Thyroid gland (tissue), 4 donors: ENCODE measurements around the gene TRIM37. TPM values are rescaled to one million over a fixed set of nuclear protein-coding genes. Genes with fewer than 3 reads are reported as not detected.

Experiments
- DNase-seq, 2 donors: peaks; one replicate each; pipeline ENCODE4 v3.0.0-alpha.2; 2019
- H3K27ac ChIP-seq, 3 donors: fragments of 200-600 bp; sonication (generic); 1 replicate in 2 of 3; 2 replicates in 1 of 3; pipeline ENCODE4 v1.5.1; 2016 to 2019; ENCODE audit warnings: mild to moderate bottlenecking in 1 of 3, moderate library complexity in 1 of 3
- H3K27me3 ChIP-seq: fragments of 200-600 bp; sonication (generic); one replicate; pipeline ENCODE4 v1.5.1; 2019
- H3K36me3 ChIP-seq, 2 donors: fragments of 200-600 bp; sonication (generic); one replicate each; pipeline ENCODE4 v1.5.1; 2016 to 2019
- H3K4me1 ChIP-seq, 2 donors: fragments of 200-600 bp; sonication (generic); one replicate each; pipeline ENCODE4 v1.5.1; 2017 to 2019
- H3K4me3 ChIP-seq, 3 donors: fragments of 200-600 bp; sonication (generic); replicated peaks in 1 of 3; 1 replicate in 2 of 3; 2 replicates in 1 of 3; pipeline ENCODE4 v1.5.1; 2016; ENCODE audit warnings: mild to moderate bottlenecking in 1 of 3
- H3K9me3 ChIP-seq: fragments of 200-600 bp; sonication (generic); one replicate; pipeline ENCODE4 v1.5.1; 2017
- POLR2A ChIP-seq, 2 donors: fragments of 450-650 bp; IDR thresholded peaks; one replicate each; pipeline ENCODE4 v1.6.1; 2017; ENCODE audit warnings: antibody characterized with exemption in 2 of 2, mild to moderate bottlenecking in 2 of 2, moderate library complexity in 1 of 2
- WGBS, 2 donors: methylation state at CpG; one replicate each; pipeline ENCODE4 v1.1.5; 2017; 5-methylcytosine and 5-hydroxymethylcytosine counted together
- intact Hi-C: fragments of 100-400 bp; cut with DNase I; formaldehyde crosslinking; loops from one replicate; pipeline ENCODE4 v1.15.1; 2023
- total RNA-seq, 4 donors: library from RNA; depleted of rRNA; stranded (reverse); fragments of >200 nt; gene quantifications; one replicate each; pipeline ENCODE4 v1.2.3, GENCODE V29; 2016
- TF ChIP-seq, protein P1 (sequence below), 6 experiments: fragments of 200-600 bp in 3 of 6; fragments of 450-650 bp in 3 of 6; sonication (generic) in 3 of 6; IDR thresholded peaks; one replicate each; pipeline ENCODE4 v1.5.1; 2016 to 2019; ENCODE audit warnings: antibody characterized with exemption in 6 of 6, mild to moderate bottlenecking in 2 of 6, inconsistent platforms in 1 of 6, moderate library complexity in 1 of 6

The TRIM37 gene
- total RNA-seq, 4 donors from 2014 or later, result 30.2 to 46.8 (median 34.2) TPM

DNA sequence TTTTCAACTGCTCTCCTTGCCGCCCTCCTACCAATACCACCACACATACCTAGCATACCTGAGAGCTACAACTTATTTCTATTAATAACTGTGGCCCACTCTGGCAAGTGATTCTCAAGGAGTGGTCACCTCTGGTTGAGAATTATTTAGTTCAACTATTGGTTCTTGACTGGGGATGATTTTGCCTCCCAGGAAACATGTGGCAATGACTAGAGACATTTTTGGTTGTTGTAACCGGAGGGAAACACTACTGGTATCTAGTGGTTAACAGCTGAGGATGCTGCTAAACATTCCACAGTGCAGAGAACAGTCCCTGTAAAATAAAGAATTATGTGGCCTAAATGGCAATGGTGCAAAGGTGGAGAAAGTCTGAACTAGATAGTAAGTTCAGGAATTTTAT lies 96.7 kb downstream of the TRIM37 start:
- WGBS, 2 donors, result 97 to 99% methylated on average over 2 of the region's 2 CpGs
- TF ChIP-seq POLR2A (IDR thresholded peaks at IDR 0.05), result no peak
- TF ChIP-seq, protein P1, sequence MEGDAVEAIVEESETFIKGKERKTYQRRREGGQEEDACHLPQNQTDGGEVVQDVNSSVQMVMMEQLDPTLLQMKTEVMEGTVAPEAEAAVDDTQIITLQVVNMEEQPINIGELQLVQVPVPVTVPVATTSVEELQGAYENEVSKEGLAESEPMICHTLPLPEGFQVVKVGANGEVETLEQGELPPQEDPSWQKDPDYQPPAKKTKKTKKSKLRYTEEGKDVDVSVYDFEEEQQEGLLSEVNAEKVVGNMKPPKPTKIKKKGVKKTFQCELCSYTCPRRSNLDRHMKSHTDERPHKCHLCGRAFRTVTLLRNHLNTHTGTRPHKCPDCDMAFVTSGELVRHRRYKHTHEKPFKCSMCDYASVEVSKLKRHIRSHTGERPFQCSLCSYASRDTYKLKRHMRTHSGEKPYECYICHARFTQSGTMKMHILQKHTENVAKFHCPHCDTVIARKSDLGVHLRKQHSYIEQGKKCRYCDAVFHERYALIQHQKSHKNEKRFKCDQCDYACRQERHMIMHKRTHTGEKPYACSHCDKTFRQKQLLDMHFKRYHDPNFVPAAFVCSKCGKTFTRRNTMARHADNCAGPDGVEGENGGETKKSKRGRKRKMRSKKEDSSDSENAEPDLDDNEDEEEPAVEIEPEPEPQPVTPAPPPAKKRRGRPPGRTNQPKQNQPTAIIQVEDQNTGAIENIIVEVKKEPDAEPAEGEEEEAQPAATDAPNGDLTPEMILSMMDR (IDR thresholded peaks at IDR 0.05), result no peak
- H3K27ac ChIP-seq, result no peak overlapping the region

DNA sequence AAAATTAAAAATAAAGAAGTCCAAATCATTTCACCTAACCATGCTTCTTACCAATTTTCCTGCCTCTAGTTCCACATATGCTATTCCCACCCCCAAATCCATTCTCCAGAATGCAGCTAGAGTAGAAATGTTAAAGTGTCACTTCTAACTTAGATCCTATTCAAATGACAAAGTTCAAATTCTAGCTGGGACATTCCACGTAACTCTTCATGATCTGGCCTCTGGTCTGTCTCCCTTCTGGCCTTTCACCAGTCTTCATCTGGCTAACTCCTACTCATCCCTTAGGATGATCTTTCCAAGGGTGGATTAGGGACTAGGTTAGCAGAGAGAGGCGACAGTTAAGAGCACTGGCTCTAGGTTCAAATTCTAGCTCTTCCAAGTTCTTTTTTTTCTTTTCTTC lies 97.9 kb downstream of the TRIM37 start:
- H3K4me1 ChIP-seq, result no peaks in the 10 kb centered on the region
- no peak overlapping the region for H3K27ac ChIP-seq
- TF ChIP-seq POLR2A (IDR thresholded peaks at IDR 0.05), result no peak
- TF ChIP-seq, protein P1 (IDR thresholded peaks at IDR 0.05), result no peak
- no peaks in the 10 kb centered on the region for H3K9me3 ChIP-seq
- intact Hi-C loops, result loop anchor here (5.0 kb wide), 1 partner anchor 421 kb away; no protein-coding TSS in a partner anchor
- no peaks in the 10 kb centered on the region for H3K27me3 ChIP-seq
- 98 to 99% methylated on average over 2 of the region's 2 CpGs for WGBS, 2 donors
- no peak for DNase-seq
- H3K4me3 ChIP-seq, result no peak overlapping the region
- H3K36me3 ChIP-seq, result peaks cover 0 to 7% of the 10 kb centered on the region in 2 donors

More for the DNA sequence above, 96.7 kb downstream of the TRIM37 start:
- Histone ChIP-seq H3K4me3 (no peak overlapping the region), H3K9me3 (no peaks in the 10 kb centered on the region), H3K27me3 (no peaks in the 10 kb centered on the region), H3K36me3 (peaks cover 0 to 7% of the 10 kb centered on the region in 2 donors), H3K4me1 (no peaks in the 10 kb centered on the region)
- intact Hi-C loops, result no loop called here
- no peak for DNase-seq

DNA sequence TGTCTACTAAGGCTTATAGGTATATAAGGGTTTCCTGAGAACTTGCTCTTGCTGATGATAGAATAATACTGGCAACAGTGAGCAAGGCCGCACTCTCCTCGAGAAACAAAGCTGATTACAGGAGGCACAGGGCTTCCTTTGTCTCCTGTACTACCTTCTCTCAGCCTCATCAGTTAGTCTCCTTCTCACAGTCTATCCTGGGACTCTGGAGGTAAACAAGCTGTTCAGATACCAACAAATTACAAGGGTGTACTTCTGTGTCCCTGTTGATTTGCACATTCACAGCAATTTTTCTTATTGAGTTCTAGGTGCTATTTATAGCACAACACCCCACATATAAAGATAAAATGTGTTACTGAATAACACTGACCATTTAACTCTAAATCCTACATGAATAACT lies 98.7 kb downstream of the TRIM37 start:
- Histone ChIP-seq H3K4me1 (no peaks in the 10 kb centered on the region), H3K4me3 (no peak overlapping the region), H3K27ac (no peak overlapping the region), H3K27me3 (no peaks in the 10 kb centered on the region), H3K9me3 (no peaks in the 10 kb centered on the region), H3K36me3 (peaks cover 0 to 6% of the 10 kb centered on the region in 2 donors)
- TF ChIP-seq, protein P1 (IDR thresholded peaks at IDR 0.05), result no peak
- TF ChIP-seq POLR2A (IDR thresholded peaks at IDR 0.05), result no peak
- intact Hi-C loops, result loop anchor here (5.0 kb wide), 1 partner anchor 421 kb away; no protein-coding TSS in a partner anchor
- DNase-seq, result no peak
- WGBS, 2 donors, result 84 to 85% methylated on average over 2 of the region's 2 CpGs

DNA sequence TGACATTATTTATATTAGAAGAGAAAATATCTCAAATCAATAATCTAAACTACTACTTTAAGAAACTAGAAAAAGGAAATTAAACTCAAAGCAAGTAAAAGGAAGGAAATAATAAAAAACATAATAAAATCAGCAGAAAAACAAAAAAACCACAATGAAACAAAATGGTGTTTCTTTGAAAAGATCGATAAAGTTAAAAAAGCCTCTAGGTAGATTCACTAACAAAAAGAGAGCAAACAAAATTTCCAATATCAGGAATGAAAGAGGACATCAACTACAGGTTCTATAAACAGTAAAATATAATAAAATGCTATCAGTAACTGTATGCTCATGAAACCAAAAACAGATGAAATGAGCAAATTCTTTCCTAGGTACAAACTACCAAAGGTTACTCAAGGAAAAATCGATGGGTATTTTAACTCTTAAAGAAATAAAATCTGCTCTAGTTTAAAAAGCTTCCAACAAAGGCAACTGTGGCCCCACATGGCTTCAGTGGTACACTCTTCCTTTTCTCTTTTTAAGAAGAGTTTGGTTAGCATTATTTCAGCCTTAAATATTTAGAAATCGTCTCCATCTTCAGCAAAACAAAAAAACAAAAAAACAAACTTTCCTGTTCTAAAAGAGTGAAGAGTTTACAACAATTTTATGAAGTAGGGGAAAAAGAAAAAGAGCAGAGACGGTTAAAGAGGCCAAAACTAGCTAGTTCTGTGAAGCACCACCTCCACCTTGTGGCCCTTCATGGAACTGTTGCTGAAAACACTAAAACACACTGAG lies 102.2 kb downstream of the TRIM37 start:
- Histone ChIP-seq H3K4me3 (no peak overlapping the region), H3K27me3 (no peaks in the 10 kb centered on the region), H3K36me3 (no peaks in the 10 kb centered on the region), H3K27ac (no peak overlapping the region), H3K4me1 (peaks cover 3 to 7% of the 10 kb centered on the region in 2 donors), H3K9me3 (no peaks in the 10 kb centered on the region)
- intact Hi-C loops, result loop anchor here (5.0 kb wide), 3 partner anchors 292 to 492 kb away; partner anchors contain the start of gene MTMR4
- WGBS, 2 donors, result 25 to 27% methylated on average over 4 of the region's 4 CpGs
- no peak for TF ChIP-seq POLR2A (IDR thresholded peaks at IDR 0.05)
- TF ChIP-seq, protein P1 (IDR thresholded peaks at IDR 0.05), result peak; percentile 81 to 98 (median 92)
- DNase-seq, result peak; percentile 58 to 66

DNA sequence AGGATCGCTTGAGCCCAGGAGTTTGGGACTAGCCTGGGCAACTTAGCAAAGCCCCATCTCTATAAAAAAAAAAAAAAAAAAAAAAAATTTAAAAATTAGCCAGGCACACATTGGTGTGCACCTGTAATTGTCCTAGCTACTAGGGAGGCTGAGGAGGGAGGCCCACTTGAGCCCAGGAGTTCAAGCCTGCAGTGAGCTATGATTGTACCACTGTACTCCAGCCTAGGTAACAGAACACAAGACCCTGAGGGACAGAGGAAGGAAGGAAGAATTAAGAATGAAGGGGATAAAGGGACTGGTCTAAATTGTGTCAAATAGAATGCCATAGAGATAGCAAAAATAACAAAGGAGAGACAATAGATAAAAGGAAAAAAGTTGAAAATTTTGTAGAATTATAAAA lies 102.8 kb downstream of the TRIM37 start:
- intact Hi-C loops, result loop anchor here (5.0 kb wide), 2 partner anchors 292 to 492 kb away; partner anchors contain the start of gene MTMR4
- no peak for TF ChIP-seq POLR2A (IDR thresholded peaks at IDR 0.05)
- TF ChIP-seq, protein P1 (IDR thresholded peaks at IDR 0.05), result no peak
- DNase-seq, result no peak
- H3K36me3 ChIP-seq, result no peaks in the 10 kb centered on the region
- H3K4me1 ChIP-seq, result peaks cover 3 to 7% of the 10 kb centered on the region in 2 donors
- no peaks in the 10 kb centered on the region for H3K9me3 ChIP-seq
- WGBS, 2 donors, result 92 to 93% methylated on average over 1 of the region's 1 CpG
- no peak overlapping the region for H3K27ac ChIP-seq
- no peak overlapping the region for H3K4me3 ChIP-seq
- no peaks in the 10 kb centered on the region for H3K27me3 ChIP-seq
